Measurements from ENCODE around the gene ACTL6B.

ACTL6B gene

DNA sequence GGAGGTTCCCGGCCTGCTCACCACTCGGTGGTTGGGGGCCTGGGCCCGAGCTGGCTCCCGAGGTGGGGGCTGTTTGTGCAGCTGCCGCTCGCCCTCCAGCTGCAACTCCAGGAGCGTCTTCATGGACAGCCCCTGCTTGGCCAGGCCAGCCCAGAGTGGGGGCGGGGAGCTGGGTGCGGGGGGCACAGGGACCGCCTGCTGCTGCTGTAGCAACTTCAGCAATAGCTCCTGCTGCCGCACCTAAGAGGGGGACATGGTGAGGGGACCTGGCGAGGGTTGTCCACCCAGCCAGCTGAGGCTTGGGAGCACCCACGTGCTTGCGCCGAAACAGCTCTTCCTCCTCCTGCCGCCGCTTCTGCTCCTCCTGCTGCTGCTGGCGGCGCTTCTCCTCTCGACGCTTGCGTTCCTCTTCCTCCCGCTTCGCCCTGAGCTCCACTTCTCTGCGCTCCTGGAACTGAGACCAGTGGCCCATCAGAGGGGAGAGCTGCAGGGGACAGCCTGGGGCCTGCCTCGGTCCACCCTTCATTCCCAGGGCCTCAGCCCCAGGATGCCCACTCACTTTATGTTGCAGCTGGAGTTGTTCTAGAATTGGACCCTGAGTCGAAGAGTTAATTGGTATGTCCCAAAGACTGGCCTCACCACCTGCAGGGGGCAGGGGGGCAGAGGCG, 26.9 kb upstream of the ACTL6B start:
- TF ChIP-seq, protein P1, sequence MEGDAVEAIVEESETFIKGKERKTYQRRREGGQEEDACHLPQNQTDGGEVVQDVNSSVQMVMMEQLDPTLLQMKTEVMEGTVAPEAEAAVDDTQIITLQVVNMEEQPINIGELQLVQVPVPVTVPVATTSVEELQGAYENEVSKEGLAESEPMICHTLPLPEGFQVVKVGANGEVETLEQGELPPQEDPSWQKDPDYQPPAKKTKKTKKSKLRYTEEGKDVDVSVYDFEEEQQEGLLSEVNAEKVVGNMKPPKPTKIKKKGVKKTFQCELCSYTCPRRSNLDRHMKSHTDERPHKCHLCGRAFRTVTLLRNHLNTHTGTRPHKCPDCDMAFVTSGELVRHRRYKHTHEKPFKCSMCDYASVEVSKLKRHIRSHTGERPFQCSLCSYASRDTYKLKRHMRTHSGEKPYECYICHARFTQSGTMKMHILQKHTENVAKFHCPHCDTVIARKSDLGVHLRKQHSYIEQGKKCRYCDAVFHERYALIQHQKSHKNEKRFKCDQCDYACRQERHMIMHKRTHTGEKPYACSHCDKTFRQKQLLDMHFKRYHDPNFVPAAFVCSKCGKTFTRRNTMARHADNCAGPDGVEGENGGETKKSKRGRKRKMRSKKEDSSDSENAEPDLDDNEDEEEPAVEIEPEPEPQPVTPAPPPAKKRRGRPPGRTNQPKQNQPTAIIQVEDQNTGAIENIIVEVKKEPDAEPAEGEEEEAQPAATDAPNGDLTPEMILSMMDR (conservative IDR thresholded peaks at IDR 0.05), result no peak
- H3K27ac ChIP-seq, result no peak overlapping the region

DNA sequence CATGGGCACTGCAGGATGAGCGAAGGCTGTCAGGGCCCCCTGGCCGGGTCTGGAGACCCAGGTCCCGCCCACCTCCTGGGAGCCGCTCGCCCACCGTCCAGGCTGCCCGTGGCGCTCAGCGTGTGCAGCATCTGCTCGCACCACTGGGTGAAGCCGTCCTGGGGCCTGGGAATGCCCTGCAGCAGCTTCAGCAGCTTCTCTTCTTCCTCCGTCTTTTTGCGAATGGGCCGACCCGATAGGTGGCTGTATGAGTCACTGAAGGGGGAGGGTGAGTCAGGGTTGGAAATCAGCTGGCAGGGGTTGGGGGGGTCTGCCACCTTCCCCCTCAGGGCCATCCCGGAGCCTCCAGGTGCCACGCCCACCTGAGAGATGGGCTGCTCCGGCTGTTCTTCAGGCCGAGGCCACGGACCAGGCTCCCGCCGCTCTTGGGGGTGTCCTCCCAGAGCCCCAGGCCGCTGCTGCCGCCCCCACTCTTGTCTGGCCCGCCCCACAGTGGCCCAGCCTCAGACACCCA, 26.0 kb upstream of the ACTL6B start:
- no peak overlapping the region for H3K27ac ChIP-seq
- TF ChIP-seq, protein P1 (conservative IDR thresholded peaks at IDR 0.05), result no peak

DNA sequence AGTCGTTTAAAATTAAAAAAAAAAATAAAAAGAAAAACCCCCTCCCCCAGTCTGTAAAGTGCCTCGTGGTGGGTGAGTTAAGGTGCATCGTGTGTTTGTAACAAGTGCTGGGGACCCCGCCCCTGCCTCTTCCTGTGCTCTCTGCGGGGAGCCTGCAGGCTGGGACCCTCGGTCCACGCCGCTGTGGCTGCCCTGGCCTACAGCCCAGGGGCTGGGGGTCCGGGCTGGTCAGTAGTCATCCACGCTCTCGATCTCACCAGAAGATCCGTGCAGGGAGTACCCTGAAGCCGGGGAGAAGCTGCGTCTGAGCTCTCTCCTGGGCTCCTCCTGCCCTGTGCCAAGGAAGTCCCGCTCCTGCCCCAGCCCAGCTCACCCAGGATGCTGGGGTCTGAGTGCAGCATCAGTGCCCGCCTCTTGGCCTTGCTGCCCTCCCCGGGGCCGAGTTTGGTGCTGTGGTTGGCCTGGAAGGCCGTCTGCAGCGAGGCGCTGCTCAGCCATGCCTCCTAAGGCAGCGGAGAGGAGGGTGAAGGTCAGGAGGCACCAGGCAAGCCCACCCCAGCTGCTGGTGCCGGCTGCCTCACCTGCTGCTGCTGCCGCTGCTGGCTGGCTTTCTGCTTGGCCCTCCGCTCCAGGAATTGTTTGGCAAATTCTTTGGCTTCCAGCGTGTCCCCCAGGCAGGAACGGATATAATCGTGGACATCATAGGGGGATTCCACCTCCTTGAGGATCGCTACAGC, 25.4 kb upstream of the ACTL6B start:
- H3K27ac ChIP-seq, result no peak overlapping the region
- TF ChIP-seq, protein P1 (conservative IDR thresholded peaks at IDR 0.05), result no peak

DNA sequence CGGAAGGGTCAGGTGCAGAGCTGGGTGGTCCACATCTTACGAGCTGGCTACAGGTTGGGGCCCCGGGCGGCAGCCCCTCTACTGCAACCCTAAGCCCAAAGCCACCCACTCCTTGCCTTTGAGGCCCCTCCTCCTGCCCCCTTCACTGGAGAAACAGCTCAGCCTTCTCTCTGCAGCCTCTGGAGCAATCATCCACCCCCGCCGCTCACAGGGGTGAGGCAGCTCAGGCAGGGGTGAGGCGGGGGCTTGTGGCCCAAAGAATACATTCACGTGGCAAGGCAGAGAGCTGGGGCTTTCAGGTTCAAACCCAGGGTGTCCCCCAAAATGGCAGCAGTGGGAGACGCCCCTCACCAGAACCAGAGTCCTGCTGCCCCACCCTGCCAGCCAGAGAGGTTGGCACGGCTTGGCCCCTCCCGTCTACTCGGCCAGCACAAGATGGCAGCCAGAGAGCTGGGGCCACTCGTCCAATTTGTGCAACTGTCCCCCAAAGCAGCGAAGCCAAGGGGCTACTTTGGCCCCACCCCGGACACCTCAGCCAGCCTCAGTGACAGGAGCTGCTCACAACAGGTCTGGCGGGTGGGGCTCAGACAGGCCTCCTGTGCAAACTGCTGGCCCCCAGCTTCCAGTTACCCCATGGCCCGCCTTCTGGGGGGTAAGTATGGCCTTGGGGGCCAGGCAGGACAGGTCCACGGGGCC, 24.5 kb upstream of the ACTL6B start:
- H3K27ac ChIP-seq, result peak overlapping the region; percentile 96
- TF ChIP-seq, protein P1 (conservative IDR thresholded peaks at IDR 0.05), result no peak

DNA sequence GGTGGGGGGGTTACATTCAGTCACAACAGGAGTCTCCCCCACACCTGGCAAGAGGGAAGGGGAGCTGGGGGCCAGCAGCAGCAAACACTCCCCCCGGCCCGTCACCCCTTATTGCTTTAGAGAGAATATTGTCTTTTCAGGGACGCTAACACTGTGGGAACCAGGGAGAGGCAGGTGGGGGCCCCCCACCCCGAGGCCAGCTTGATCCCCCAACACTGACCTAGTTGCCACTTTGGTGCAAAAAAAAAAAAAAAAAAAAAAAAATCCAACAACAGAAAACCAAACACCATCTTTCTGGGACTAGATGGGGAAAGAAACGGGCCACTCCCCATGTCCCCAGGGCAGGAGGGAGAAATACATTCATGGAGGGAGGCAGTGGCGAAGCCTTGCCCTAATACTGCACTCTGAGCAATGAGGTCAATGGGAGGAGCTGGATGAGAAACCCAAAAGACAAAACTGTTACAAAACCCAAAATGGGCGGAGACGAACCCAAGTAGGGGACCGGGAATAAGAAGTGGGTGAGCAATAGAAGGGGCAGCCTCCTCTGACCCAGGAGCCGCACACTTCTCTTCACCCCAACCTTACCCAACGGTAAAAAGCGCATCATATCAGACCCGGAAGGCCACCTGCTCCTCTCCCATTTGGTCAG, 23.8 kb upstream of the ACTL6B start:
- peak overlapping the region; percentile 96 for H3K27ac ChIP-seq
- TF ChIP-seq, protein P1 (conservative IDR thresholded peaks at IDR 0.05), result no peak

DNA sequence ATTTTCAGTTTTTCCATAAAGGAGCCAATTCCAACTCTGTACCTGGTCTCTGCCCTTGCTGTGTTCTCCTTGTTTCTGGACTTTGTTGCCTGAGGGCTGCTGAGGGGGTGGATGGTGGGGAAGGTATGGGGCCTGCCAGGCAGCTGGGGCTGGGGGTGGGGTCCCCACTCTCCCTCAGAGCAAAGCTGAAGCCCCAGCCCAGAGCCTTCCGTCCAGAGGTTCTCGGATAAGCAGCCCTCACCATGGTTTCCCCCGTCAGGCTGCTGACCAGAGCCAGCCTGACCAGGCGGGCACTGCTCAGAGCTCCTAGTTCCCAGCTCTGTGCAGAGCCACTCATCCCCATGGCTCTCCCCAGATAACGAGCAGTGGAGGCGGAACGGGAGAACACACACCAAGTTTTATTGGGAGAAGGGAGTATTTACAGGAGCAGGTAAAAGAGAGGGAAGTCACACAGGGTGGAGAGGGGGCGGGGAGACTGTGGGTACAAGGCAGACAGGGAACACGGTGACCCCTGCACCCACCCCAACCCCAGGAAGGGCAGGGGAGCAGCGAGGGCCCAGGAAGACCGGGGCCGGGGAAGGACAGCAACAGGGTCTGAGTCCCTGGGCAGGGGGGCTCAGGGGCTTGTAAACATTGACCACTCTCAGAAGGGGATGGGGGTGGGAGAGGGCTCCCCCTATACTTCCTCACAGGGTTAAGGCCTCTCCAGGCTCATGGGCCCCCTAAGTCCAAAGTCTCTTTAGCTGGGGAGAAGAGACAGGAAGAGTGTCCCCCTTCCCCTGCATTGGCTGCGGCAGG, 23.1 kb upstream of the ACTL6B start:
- TF ChIP-seq, protein P1 (conservative IDR thresholded peaks at IDR 0.05), result no peak
- H3K27ac ChIP-seq, result peak overlapping the region; percentile 96
